Endothelial cell of umbilical vein (primary cell): ENCODE data around the gene CFAP210.

Experiments
- EZH2 ChIP-seq: IDR thresholded peaks from 2 replicates; pipeline ENCODE4 v1.6.1; 2012; ENCODE audit warnings: borderline replicate concordance, low read depth, mild to moderate bottlenecking, moderate library complexity, low read length, inconsistent platforms; ENCODE audit not compliant: severe bottlenecking
- TF ChIP-seq, protein P1 (sequence below), 2 donors: IDR thresholded peaks; 1 replicate in 1 of 2; 2 replicates in 1 of 2; pipeline ENCODE4 v1.5.1; 2011; ENCODE audit warnings: low read length in 2 of 2, mild to moderate bottlenecking in 2 of 2, moderate library complexity in 2 of 2, control low read depth in 1 of 2, inconsistent platforms in 1 of 2, low read depth in 1 of 2; ENCODE audit not compliant: insufficient read depth in 1 of 2; ENCODE audit errors: extremely low read depth in 1 of 2
- TF ChIP-seq, protein P2 (sequence below): IDR thresholded peaks from 2 replicates; pipeline ENCODE4 v1.6.1; 2011; ENCODE audit not compliant: insufficient read depth, insufficient read length

DNA sequence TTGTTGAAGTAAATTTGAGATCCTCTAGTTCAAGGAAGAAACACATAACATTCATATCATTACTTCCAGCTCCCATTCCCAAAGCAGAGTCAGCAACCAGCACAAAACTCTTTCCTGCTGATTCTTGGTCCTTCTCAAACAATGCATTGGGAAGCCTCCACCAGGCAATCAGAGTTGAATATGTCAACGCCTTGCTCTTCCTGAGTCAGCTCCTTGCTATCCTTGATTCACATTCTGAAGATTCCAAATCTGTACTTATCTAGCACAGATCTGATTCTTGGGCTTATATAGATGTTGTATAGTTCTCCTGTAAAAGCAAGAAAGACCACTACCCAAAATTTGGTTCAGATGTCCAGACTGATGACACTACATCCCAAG lies 29.6 kb downstream of the CFAP210 start:
- TF ChIP-seq, protein P1, sequence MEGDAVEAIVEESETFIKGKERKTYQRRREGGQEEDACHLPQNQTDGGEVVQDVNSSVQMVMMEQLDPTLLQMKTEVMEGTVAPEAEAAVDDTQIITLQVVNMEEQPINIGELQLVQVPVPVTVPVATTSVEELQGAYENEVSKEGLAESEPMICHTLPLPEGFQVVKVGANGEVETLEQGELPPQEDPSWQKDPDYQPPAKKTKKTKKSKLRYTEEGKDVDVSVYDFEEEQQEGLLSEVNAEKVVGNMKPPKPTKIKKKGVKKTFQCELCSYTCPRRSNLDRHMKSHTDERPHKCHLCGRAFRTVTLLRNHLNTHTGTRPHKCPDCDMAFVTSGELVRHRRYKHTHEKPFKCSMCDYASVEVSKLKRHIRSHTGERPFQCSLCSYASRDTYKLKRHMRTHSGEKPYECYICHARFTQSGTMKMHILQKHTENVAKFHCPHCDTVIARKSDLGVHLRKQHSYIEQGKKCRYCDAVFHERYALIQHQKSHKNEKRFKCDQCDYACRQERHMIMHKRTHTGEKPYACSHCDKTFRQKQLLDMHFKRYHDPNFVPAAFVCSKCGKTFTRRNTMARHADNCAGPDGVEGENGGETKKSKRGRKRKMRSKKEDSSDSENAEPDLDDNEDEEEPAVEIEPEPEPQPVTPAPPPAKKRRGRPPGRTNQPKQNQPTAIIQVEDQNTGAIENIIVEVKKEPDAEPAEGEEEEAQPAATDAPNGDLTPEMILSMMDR (IDR thresholded peaks at IDR 0.05; ENCODE audit: extremely low read depth in 1 of 2, insufficient read depth in 1 of 2, low read depth in 1 of 2, low read length in 2 of 2), result no peak
- no peak for TF ChIP-seq EZH2
- TF ChIP-seq, protein P2, sequence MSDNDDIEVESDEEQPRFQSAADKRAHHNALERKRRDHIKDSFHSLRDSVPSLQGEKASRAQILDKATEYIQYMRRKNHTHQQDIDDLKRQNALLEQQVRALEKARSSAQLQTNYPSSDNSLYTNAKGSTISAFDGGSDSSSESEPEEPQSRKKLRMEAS, result no peak
